ENCODE results near the gene HDAC9.

GRCh38 chr7:19017374-19017773 lies 521.8 kb downstream of the HDAC9 start:
- TF ChIP-seq CTCF (IDR thresholded peaks at IDR 0.05) (no peak), POLR2A (IDR thresholded peaks at IDR 0.05) (no peak)
